NCI-H510A (cell line): ENCODE measurements around the gene TM9SF1.

Experiments used
- DNase-seq: peaks from one replicate; lab custom pipeline; 2025; lab: John Stamatoyannopoulos, UW

TM9SF1 gene

DNA sequence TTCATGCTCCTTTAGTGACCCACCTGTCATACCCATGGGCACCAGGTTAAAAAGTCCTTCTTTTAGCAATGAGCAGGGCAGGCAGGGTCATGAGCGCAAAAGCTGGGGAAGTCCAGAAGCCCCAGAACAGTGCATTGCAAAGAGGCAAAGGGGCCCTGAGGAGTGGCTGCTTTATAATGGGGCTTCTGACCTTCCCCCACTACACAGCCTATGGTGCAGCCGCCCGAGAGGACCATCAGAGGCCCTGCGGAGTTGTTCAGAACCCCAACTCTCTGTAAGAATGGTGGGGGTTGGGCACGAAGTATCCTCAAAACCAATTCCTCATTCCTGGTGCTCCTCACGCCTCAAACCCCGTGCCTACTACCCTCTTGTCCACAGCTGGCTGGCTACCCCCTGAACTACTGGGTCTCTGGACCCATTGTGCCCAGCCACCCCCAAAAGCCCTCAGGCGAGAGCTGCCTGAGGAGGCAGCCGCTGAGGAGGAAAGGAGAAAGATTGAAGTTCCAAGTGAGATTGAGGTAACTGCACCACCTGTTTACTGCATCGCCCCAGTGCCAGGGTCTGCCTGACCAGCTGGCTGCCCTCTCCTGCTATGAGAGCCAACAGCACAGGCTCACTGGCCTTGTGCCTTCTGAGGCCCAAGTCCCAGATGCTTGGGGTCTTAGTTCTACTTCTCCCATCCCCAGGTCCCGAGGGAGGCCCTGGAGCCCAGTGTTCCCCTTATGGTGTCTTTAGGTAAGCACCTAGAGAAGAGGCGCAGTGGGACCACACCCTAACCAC is 16.7 kb downstream of the TM9SF1 start:
- DNase-seq, result no peak

DNA sequence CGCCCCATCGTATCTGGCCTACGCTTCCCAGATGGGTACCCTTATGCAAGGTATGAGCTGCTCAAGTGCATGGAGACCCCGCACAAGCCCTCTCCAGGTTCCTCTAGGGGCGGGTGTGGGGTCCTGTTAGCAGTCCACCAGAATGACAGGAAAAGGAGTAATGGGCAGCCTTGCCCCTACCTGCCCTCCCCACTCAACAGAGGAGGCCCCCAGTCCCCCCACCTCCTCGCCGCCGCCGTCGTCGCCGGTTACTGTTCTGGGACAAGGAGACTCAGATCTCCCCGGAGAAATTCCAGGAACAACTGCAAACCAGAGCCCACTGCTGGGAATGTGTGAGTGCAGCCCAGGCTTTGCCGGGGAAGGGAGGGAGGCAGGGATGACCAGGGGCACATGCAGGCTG is 17.4 kb downstream of the TM9SF1 start:
- DNase-seq, result no peak

DNA sequence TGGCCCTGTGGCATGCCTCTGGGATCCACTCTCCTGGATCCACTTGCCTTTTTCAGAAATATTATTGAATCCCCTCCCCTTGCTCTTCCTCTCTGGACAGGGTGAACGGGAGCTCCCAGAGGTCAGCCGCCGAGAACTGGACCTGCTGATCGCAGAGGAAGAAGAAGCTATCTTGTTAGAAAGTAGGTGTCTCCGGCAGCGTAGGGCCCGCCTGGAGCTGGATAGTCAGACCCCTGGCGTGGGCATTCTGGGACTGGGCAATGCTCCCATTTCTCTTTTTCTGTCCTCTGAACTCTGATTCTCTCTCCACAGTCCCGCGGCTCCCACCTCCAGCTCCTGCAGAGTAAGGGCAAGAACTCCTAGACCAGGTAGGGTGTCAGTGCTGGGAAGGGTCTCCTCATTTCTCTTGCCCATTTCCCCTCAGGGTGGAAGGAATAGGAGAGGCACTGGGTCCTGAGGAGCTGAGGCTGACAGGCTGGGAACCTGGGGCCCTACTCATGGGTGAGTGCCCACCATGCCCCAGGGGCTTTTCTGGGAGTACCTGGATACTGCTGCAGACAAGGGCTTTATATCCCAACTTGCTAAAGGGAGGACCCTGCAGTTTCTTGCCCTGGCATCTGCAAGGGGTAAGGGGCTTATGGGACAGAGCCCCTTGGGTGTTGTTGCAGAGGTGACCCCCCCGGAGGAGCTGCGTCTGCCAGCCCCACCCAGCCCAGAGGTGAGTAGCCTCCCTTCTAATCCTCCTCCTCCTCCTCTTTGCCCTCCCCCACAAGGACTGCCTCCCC is 18.0 kb downstream of the TM9SF1 start:
- no peak for DNase-seq

DNA sequence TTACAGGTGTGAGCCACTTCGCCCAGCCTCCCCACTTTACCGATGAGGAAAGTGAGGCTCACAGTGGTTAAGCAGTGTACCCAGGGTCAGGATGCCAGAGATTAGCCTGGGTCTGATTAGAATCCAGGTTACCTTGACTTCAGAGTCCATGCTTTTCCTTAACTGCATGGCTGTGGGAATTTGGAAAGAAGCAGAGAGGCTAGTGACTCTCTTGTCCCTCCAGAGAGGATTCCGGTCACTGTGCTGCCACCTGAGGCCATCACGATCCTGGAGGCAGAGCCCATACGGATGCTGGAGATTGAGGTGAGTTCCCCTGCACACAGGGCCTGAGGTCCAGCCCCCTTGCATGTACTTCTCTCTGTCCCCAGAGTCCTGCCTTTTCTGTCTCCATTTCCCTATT is 18.6 kb downstream of the TM9SF1 start:
- DNase-seq, result no peak

DNA sequence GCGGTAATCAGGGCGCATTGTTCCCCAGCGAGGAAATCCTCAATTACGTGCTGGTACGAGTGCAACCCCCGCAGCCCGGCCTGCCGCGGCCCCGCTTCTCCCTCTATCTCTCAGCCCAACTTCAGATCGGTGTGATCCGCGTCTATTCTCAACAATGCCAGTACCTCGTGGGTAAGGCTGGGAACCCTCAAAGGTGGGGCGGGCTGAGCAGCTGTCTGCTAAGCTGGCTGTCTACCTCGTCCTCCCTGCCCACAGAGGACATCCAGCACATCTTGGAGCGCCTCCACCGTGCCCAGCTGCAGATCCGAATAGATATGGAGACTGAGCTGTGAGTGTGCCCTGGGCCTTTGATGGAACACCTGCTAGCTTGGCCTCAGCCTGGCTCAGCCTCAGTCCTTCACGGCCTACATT is 22.4 kb downstream of the TM9SF1 start:
- DNase-seq, result no peak

DNA sequence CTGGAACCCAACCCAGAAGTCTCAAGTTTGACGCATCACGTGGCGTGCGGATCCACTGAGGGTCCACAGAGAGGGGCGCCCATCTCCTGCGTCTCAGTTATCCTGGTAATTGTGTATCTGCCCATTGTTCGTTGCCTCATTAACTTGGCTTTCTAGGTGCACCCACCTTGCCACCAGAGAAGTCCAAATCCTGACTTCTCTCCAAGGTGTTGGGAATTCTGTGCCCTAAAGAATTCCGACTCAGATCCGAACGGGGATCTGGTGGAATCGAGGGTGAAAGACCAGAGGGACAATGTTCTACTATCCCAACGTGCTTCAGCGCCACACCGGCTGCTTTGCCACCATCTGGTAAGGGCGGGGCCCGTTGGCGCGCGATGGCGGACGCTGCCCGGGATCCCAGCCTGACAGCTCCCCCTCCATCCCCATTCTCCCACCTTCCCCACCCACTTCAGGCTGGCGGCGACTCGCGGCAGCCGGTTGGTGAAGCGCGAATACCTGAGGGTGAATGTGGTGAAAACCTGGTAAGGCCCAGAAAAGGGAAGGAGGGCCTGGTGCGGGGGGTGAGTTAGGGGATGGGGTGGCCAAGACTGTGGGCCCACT is 22.9 kb downstream of the TM9SF1 start:
- peak; percentile 3 for DNase-seq

DNA sequence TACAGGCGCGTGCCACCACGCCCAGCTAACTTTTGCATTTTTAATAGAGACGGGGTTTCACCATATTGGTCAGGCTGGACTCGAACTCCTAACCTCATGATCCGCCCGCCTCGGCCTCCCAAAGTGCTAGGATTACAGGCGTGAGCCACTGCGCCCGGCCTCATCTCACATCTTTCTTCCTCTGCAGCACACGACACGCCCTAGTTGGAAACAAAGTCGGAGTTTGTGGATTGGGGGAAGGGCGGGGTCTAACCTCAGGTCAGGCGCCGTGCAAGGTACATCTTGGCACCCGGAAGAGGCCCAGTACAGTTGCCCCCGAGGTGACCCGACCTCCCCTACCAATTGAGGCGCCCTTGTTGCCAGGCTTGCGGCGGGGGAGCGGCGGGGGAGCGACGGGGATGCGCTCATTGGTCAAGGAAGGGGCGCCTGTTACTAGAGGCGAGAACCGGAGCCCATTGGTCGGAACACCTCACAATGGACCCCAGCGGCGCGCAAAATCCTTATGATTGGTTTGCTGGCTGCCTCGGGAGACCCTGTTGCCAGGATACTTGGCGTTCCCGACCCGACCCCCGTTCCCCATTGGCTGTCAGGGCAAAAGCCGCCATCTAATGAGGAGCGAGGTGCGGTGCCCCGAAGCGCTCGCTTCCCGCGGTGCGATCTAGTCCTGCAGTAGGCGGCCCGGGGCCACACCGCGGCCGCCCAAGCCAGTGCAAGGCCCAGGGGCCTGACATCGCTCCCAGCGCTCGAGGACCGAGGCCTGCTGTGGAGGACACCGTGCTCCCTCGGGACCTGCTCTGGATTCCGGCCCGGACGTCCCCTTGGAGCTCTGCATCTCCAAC is 23.6 kb downstream of the TM9SF1 start, which contains the start of gene REC8:
Gene REC8, plus strand, starts transcription at position 659 of the 839 bp plus-strand sequence. CDS start 473 bp downstream, outside the sequence.
- peak; percentile 95 for DNase-seq

DNA sequence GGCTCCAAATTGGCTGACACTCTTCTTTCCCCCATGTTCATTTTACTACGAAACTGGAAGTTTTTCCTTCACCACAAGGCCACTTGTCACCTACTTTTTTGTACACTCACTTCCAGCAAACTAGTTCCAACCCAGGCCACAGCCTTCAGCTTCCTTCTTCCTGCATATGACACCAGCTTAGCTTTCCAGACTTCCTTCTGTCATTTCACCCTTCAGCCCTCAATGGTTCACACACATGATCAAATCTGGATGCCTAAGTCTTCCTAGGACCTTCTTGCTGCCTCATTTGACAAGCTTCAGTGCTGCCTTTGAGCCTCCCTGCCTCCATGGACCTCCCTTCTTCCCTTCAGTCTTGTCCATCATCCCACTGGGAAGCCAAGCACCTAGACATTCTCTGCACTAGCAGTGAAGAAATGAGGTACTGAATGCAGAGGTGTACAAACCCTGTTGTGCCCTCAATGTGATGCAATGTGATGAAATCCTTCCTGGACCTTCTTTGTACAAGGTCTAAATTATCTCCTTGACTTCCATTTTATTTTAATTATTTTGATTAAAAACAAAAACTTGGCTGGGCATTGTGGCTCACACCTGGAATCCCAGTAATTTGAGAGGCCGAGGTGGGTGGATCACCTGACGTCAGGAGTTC is 27.6 kb downstream of the TM9SF1 start:
- DNase-seq, result no peak

DNA sequence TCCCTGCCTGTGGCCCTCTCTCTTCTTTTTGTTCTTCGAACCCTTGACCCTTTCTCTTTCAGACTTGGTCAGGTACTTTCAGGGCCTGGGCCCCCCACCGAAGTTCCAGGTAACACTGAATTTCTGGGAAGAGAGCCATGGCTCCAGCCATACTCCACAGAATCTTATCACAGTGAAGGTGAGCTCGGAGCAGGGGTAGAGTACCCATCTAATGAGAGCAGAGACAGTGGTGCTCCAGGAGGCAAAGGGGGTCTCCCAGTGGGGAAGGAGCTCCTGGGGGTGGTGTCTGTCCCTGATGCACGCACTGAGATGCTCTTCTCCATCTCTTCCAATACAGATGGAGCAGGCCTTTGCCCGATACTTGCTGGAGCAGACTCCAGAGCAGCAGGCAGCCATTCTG is 29.5 kb downstream of the TM9SF1 start:
- no peak for DNase-seq

DNA sequence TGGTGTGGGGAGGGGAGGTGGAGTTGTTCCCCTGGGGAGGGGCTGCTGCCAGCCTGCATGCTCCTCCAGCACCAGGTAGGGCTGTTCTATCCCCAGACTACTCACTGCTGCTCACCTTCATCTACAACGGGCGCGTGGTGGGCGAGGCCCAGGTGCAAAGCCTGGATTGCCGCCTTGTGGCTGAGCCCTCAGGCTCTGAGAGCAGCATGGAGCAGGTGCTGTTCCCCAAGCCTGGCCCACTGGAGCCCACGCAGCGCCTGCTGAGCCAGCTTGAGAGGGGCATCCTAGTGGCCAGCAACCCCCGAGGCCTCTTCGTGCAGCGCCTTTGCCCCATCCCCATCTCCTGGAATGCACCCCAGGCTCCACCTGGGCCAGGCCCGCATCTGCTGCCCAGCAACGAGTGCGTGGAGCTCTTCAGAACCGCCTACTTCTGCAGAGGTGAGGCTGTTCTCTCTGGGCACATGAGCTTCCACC is 30.7 kb downstream of the TM9SF1 start:
- no peak for DNase-seq

DNA sequence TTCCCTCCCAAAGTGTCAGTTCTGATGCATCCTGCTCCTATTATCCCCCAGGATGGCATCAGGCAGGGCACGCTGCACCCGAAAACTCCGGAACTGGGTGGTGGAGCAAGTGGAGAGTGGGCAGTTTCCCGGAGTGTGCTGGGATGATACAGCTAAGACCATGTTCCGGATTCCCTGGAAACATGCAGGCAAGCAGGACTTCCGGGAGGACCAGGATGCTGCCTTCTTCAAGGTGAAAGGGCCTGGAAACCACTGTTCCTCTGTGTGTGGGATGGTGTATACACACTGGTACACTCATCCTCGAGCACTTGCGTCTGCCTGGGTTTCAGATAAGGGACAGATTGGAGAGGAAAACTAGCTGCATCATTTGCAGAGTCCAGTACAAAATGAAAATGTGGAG is 33.1 kb downstream of the TM9SF1 start:
- DNase-seq, result no peak

DNA sequence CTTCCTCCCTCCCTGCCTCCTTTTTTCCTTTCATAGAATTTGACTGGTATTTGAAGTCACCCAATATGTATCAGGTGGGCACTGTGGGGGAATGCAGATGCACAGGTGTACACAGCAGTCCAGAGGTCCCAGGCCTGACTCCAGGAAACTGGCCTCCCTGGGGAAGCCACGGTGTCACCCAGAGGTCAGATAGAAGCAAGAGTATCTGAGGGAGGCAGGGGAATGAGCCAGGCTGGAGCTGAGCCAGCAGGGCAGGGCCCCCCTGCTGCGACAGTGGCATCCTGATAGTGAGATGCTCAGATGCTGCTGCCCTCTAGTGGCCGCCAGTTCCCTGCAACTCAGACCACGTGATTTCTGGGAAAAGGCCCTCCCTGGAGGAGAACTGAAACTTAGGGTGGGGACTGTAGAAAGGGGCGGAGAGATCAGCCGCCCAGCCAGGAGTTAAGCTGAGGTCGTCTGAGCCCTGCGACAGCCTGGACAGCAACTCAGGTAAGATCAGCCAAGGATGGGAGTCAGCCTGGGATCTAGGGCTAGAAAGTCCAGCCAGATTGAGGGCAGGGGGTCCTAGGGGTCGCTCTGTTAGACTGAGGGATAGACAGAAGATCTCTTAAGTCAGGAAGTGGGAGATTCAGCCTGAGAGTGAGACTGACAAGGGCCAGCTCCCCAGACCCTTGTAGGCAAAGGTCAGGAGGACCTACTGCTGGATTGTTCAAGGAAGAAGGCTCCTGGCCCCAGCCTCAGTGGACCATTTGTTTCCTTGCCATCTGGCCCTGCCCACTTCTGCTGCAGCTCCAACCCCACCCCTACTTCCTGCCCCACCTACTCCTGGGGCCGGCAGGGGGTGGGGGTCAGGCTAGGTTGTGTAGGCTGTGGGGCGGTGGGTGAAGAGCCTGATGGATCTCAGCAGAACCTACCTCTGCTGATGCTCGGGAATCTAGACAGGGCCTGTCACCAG is 34.1 kb downstream of the TM9SF1 start, which contains the start of gene IRF9:
Gene IRF9, plus strand, starts transcription at position 416 of the 955 bp plus-strand sequence. CDS start 880 bp downstream, outside the sequence.
- peak; percentile 85 for DNase-seq

DNA sequence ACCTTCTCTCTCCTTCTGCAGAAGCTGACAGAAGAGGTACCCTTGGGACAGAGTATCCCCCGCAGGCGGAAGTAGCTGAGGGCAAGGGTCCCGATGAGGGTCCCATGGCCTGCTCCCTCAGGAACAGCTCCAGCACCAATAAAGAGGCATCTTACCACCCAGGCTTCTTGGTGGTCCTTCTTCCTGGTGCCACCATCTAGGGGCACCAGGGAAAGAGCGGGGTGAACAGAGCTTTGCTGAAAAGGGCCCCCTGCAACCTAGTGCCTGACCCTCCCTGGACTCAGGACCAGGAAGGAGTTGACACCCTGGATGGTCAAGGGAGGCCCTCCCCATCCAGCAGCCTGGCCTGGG is 34.8 kb downstream of the TM9SF1 start:
- no peak for DNase-seq

DNA sequence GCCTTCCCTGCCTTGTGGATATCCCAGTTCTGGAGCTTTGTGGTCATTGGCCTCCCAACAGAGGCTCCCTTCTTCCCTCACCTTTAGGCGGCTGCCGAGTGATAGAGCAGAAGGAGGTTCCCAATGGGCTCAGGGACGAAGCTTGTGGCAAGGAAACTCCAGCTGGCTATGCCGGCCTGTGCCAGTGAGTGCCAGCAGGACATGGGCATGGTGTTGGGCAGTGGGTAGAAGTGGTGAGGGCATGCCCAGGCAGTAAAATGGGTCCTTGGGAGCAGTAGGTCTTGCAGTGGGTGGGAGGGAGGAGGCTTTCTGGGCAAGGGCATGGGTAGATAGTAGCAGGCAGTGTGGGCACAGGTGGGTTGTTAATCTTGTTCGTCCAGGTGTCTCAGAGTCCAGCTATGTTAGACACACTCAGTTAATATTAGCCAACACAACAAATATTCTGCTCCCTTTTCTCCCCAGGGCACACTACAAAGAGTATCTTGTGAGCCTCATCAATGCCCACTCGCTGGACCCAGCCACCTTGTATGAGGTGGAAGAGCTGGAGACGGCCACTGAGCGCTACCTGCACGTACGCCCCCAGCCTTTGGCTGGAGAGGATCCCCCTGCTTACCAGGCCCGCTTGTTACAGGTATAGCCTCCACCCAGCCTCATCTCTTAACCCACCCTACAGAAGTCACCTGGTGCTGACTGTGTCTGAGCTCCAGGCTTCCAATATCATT is 35.3 kb downstream of the TM9SF1 start:
- DNase-seq, result no peak

DNA sequence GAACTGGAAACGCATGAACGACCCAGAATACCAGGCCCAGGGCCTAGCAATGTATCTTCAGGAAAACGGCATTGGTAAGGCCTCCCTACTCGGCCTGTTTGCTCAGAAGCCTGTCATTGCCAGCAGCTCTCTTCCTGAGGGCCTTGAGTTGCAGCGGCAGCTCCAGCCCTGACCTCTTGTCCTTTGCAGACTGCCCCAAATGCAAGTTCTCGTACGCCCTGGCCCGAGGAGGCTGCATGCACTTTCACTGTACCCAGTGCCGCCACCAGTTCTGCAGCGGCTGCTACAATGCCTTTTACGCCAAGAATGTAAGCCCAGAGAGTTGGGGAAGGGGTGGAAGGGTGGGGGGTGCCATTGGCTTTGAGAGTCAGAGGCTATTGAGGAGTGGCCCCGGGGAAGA is 37.9 kb downstream of the TM9SF1 start:
- no peak for DNase-seq

DNA sequence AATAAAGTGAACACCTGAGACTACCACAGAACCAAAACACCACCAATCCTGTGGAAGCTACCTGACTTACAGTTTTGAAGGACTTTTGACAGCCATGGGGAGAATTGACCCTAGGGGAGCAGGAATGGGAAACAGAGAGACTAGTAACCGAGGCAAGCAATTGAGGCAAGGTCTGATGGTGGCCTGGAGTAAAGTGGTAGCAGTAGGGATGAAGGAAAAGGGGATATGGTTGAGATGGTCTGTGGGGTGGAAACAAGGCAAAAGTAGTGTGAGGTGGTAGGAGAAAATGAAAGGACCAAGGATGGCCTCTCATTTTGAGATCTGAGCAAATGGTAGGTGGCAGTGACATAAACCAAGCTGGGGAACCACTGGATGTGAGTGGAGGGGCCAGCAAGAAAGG is 38.4 kb downstream of the TM9SF1 start:
- DNase-seq, result no peak

DNA sequence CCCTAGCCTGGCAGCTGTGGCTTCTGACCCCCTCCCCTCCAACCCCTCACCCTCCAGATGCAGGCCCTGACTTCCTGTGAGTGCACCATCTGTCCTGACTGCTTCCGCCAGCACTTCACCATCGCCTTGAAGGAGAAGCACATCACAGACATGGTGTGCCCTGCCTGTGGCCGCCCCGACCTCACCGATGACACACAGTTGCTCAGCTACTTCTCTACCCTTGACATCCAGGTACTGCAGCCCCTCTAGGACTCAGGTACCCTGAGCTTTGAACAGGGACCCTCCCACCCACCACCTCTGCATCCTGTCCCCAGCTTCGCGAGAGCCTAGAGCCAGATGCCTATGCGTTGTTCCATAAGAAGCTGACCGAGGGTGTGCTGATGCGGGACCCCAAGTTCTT is 40.1 kb downstream of the TM9SF1 start:
- DNase-seq, result no peak

DNA sequence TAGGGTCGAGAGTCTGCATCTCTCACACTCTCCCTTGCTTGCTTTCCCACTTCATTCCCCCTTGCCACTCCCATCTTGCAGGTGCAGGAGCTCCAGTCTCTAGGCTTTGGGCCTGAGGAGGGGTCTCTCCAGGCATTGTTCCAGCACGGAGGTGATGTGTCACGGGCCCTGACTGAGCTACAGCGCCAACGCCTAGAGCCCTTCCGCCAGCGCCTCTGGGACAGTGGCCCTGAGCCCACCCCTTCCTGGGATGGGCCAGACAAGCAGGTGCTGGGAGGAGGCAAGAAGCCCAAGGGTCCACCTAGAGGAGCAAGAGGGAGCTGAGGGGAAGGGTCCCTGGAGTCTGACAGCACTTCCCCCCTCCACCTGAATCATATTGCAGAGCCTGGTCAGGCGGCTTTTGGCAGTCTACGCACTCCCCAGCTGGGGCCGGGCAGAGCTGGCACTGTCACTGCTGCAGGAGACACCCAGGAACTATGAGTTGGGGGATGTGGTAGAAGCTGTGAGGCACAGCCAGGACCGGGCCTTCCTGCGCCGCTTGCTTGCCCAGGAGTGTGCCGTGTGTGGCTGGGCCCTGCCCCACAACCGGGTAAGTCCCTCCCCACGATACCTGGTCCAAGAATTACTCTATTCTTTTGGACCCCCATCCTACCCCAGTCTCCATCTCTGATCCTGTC is 43.7 kb downstream of the TM9SF1 start:
- DNase-seq, result no peak

DNA sequence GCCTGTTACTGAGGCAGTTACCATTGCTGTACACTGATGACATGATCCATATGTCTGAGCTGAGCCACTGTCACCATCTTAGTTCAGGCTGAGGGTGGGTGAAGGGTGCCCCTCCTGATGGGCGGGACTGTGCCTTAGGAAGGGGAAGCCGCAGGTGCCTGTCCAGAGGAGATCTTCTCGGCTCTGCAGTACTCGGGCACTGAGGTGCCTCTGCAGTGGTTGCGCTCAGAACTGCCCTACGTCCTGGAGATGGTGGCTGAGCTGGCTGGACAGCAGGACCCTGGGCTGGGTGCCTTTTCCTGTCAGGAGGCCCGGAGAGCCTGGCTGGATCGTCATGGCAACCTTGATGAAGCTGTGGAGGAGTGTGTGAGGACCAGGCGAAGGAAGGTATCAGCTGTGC is 44.2 kb downstream of the TM9SF1 start:
- no peak for DNase-seq
